MCF 10A (cell line): ENCODE data around the gene ARRDC5. TPM values are rescaled to one million over a fixed set of nuclear protein-coding genes. Genes with fewer than 3 reads are reported as not detected.

ENCODE experiments used
- BruUV-seq: library from RNA; stranded (reverse); fragments of 400-500 nt; replicated peaks from 2 replicates; lab custom pipeline; 2021; lab: Mats Ljungman, UMichigan
- CTCF ChIA-PET: fragments of 300-600 bp; sonication (Branson Sonifier 250); formaldehyde crosslinking; extraction: SDS; loops from one replicate; lab custom pipeline; 2021; ENCODE audit warnings: antibody characterized with exemption, inconsistent platforms; lab: Yijun Ruan, JAX
- POLR2A ChIA-PET: fragments of 300-600, 350-650 bp; sonication (Branson Sonifier 250); formaldehyde crosslinking; extraction: SDS; loops from one replicate; lab custom pipeline; 2020; ENCODE audit warnings: antibody characterized with exemption, inconsistent platforms; lab: Yijun Ruan, JAX
- DNase-seq: peaks from one replicate; pipeline ENCODE4 v3.0.0-alpha.2; 2018; ENCODE audit not compliant: unreplicated experiment
- H3K27ac Mint-ChIP-seq: one replicate; pipeline ENCODE4 v1.8.0; 2022; ENCODE audit warnings: mild to moderate bottlenecking, low read depth, mixed read lengths; ENCODE audit not compliant: unreplicated experiment
- H3K27me3 Mint-ChIP-seq: one replicate; pipeline ENCODE4 v1.8.0; 2022; ENCODE audit warnings: mixed read lengths; ENCODE audit not compliant: insufficient read depth, unreplicated experiment
- H3K36me3 Mint-ChIP-seq: one replicate; pipeline ENCODE4 v1.8.0; 2022; ENCODE audit warnings: mild to moderate bottlenecking, moderate library complexity, mixed read lengths; ENCODE audit not compliant: insufficient read depth, unreplicated experiment
- H3K4me1 Mint-ChIP-seq: one replicate; pipeline ENCODE4 v1.8.0; 2022; ENCODE audit warnings: mixed read lengths; ENCODE audit not compliant: insufficient read depth, unreplicated experiment
- H3K4me3 Mint-ChIP-seq: one replicate; pipeline ENCODE4 v1.8.0; 2022; ENCODE audit warnings: mild to moderate bottlenecking, moderate library complexity, mixed read lengths; ENCODE audit not compliant: unreplicated experiment
- H3K9me3 Mint-ChIP-seq: one replicate; pipeline ENCODE4 v1.8.0; 2022; ENCODE audit warnings: mixed read lengths; ENCODE audit not compliant: unreplicated experiment
- intact Hi-C: fragments of 100-400 bp; cut with micrococcal nuclease; formaldehyde crosslinking; loops from 2 replicates; pipeline ENCODE4 v1.14.1; 2022
- total RNA-seq: library from RNA; stranded (reverse); gene quantifications from 2 replicates; pipeline ENCODE4 v1.2.3, GENCODE V29; 2022
- TF ChIP-seq, protein P1 (sequence below): fragments of 200-600 bp; IDR thresholded peaks from one replicate; pipeline ENCODE4 v1.8.0; 2022; ENCODE audit warnings: antibody characterized with exemption, mild to moderate bottlenecking; ENCODE audit not compliant: unreplicated experiment

ARRDC5 gene
- total RNA-seq, 1 experiment from 2014 or later = not detected

DNA sequence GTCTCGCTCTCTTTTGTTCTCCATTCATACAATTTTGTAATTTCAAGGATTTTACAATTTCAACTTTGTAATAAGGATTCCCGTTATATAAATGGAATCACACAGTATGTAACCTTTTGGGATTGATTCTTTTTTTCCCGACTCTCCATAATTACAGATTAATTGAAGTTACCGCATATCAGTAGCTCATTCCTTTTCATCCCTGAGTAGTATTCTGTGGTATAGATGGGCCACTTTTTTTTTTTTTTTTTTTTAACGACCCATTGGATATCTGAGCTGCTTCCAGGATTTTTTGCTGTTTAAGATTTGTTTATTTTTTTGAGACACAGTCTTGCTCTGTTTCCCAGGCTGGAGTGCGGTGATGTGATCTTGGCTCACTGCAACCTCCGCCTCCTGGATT lies 34.4 kb upstream of the ARRDC5 start:
- no TSS peak for BruUV-seq
- ChIA-PET POLR2A (no interaction called here), CTCF (interaction anchor here (0.6 kb wide), 1 partner anchor 19 kb away, joined by 3 read pairs; no protein-coding TSS in a partner anchor)
- no peak overlapping the region for H3K4me3 Mint-ChIP-seq
- H3K27me3 Mint-ChIP-seq = no peaks in the 10 kb centered on the region
- H3K9me3 Mint-ChIP-seq = no peaks in the 10 kb centered on the region
- H3K4me1 Mint-ChIP-seq = peaks cover 5% of the 10 kb centered on the region
- intact Hi-C loops = no loop called here
- H3K27ac Mint-ChIP-seq = no peak overlapping the region
- H3K36me3 Mint-ChIP-seq = peaks cover 41% of the 10 kb centered on the region
- no peak for DNase-seq
- TF ChIP-seq, protein P1, sequence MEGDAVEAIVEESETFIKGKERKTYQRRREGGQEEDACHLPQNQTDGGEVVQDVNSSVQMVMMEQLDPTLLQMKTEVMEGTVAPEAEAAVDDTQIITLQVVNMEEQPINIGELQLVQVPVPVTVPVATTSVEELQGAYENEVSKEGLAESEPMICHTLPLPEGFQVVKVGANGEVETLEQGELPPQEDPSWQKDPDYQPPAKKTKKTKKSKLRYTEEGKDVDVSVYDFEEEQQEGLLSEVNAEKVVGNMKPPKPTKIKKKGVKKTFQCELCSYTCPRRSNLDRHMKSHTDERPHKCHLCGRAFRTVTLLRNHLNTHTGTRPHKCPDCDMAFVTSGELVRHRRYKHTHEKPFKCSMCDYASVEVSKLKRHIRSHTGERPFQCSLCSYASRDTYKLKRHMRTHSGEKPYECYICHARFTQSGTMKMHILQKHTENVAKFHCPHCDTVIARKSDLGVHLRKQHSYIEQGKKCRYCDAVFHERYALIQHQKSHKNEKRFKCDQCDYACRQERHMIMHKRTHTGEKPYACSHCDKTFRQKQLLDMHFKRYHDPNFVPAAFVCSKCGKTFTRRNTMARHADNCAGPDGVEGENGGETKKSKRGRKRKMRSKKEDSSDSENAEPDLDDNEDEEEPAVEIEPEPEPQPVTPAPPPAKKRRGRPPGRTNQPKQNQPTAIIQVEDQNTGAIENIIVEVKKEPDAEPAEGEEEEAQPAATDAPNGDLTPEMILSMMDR = no peak

DNA sequence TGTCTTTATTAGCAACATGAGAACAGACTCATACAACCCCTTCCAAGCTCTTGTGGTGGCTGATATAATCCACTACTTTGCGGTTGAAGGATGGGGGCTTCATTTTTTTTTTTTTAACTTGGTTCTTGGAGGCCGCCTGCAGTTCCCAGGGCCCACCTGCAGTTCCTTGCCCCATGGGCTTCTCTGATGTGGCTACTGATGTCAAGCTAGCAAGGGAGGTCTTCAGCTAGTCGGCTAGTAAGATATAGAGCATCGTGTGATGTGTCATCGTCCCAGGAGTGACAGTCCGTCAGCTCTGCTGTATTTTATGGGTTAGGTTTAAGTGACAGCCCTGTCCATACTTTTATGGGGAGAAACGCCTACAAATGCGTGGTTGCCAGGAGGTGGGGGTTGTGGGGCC lies 32.7 kb upstream of the ARRDC5 start:
- BruUV-seq = no TSS peak
- no peak for DNase-seq
- peaks cover 5% of the 10 kb centered on the region for H3K4me1 Mint-ChIP-seq
- H3K9me3 Mint-ChIP-seq = no peaks in the 10 kb centered on the region
- TF ChIP-seq, protein P1 = no peak
- H3K36me3 Mint-ChIP-seq = peaks cover 54% of the 10 kb centered on the region
- H3K27ac Mint-ChIP-seq = no peak overlapping the region
- H3K27me3 Mint-ChIP-seq = no peaks in the 10 kb centered on the region
- POLR2A ChIA-PET = no interaction called here
- no peak overlapping the region for H3K4me3 Mint-ChIP-seq
- intact Hi-C loops = no loop called here
- CTCF ChIA-PET = interaction anchor here (0.7 to 1.3 kb wide), 2 partner anchors 23 to 101 kb away, joined by 3 read pairs; no protein-coding TSS in a partner anchor

DNA sequence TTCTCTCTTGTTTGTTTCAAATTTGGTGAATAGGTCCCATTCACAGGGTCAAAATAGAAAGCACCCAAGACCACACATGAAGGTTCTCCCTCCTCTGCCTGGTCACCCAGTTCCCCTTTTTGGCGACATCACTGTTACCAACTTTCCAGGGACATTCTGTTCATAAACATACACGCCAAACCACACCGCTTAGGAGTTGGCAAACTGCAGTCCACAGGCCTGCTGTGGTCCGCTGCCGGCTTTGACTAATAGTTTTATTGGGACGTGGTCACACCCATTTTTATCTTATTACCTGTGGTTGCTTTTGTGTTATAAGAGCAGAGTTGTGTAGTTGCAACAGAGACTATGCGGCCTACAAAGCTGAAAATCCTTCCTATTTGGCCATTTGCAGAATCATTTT lies 30.8 kb upstream of the ARRDC5 start:
- H3K9me3 Mint-ChIP-seq = no peaks in the 10 kb centered on the region
- DNase-seq = peak; percentile 23
- no TSS peak for BruUV-seq
- H3K36me3 Mint-ChIP-seq = peaks cover 49% of the 10 kb centered on the region
- ChIA-PET POLR2A (no interaction called here), CTCF (no interaction called here)
- peaks cover 5% of the 10 kb centered on the region for H3K4me1 Mint-ChIP-seq
- TF ChIP-seq, protein P1 = no peak
- intact Hi-C loops = no loop called here
- H3K27me3 Mint-ChIP-seq = no peaks in the 10 kb centered on the region
- H3K4me3 Mint-ChIP-seq = no peak overlapping the region
- no peak overlapping the region for H3K27ac Mint-ChIP-seq

DNA sequence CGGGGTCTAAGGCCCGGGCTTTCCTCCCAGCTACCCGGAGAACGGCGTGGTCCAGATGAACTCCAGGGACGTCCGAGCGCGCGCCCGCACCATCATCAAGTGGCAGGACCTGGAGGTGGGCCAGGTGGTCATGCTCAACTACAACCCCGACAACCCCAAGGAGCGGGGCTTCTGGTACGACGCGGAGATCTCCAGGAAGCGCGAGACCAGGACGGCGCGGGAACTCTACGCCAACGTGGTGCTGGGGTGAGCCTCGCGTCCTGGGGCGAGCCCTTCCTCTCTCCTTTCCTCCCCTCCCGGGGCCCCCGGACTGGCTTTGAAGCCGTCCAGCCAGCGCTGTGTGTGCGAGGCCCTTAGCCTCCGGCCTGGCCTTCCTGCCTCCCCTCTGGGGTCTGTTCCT lies 30.0 kb upstream of the ARRDC5 start:
- H3K27me3 Mint-ChIP-seq = no peaks in the 10 kb centered on the region
- peaks cover 44% of the 10 kb centered on the region for H3K36me3 Mint-ChIP-seq
- H3K4me3 Mint-ChIP-seq = no peak overlapping the region
- POLR2A ChIA-PET = interaction anchor here (1.9 kb wide), 1 partner anchor 36 kb away, joined by 5 read pairs; the partner anchor contains the start of gene KDM4B
- TF ChIP-seq, protein P1 = no peak
- intact Hi-C loops = no loop called here
- no peak overlapping the region for H3K27ac Mint-ChIP-seq
- CTCF ChIA-PET = no interaction called here
- no peaks in the 10 kb centered on the region for H3K9me3 Mint-ChIP-seq
- no peak for DNase-seq
- H3K4me1 Mint-ChIP-seq = peaks cover 5% of the 10 kb centered on the region
- BruUV-seq = no TSS peak
